Peyer's patch (tissue), 4 donors: ENCODE results near the gene KRTAP10-8. TPM values are rescaled to one million over a fixed set of nuclear protein-coding genes. Genes with fewer than 3 reads are reported as not detected.
"Not testable (repeated sequence)": the region's sequence is repeated elsewhere in the genome, so short reads cannot be mapped to it uniquely, and the experiment has no call there.

Experiments used
- DNase-seq, 3 donors: peaks; one replicate each; pipeline ENCODE4 v3.0.0-alpha.2; 2017 to 2019
- H3K27ac ChIP-seq, 4 donors: fragments of 200-600 bp; sonication (generic); one replicate each; pipeline ENCODE4 v1.5.1; 2016 to 2019
- H3K27me3 ChIP-seq, 2 donors: fragments of 200-600 bp; sonication (generic); one replicate each; pipeline ENCODE4 v1.5.1; 2019
- H3K36me3 ChIP-seq, 3 donors: fragments of 200-600 bp; sonication (generic); one replicate each; pipeline ENCODE4 v1.5.1; 2016 to 2019
- H3K4me1 ChIP-seq, 4 donors: fragments of 200-600 bp; sonication (generic); one replicate each; pipeline ENCODE4 v1.5.1; 2016 to 2019
- H3K4me3 ChIP-seq, 4 donors: fragments of 200-600 bp; sonication (generic); 1 replicate in 3 of 4; 2 replicates in 1 of 4; pipeline ENCODE4 v1.5.1; 2016 to 2019; ENCODE audit warnings: mild to moderate bottlenecking in 1 of 4
- H3K9me3 ChIP-seq, 4 donors: fragments of 200-600 bp; sonication (generic); one replicate each; pipeline ENCODE4 v1.5.1; 2016 to 2019; ENCODE audit warnings: mild to moderate bottlenecking in 1 of 4
- POLR2A ChIP-seq, 2 donors: fragments of 450-650 bp; IDR thresholded peaks; one replicate each; pipeline ENCODE4 v1.5.1; 2017; ENCODE audit warnings: antibody characterized with exemption in 2 of 2, mild to moderate bottlenecking in 2 of 2, moderate library complexity in 2 of 2
- total RNA-seq, 4 donors: library from RNA; depleted of rRNA; stranded (reverse); fragments of >200 nt; gene quantifications; one replicate each; pipeline ENCODE4 v1.1.0, GENCODE V29; 2016
- TF ChIP-seq, protein P1 (sequence below), 6 experiments: fragments of 450-650 bp in 4 of 6; fragments of 200-600 bp in 2 of 6; sonication (generic) in 1 of 6; IDR thresholded peaks; one replicate each; pipeline ENCODE4 v1.5.1; 2017 to 2019; ENCODE audit warnings: antibody characterized with exemption in 6 of 6, mild to moderate bottlenecking in 3 of 6, moderate library complexity in 1 of 6

KRTAP10-8 gene
- total RNA-seq, 4 donors from 2014 or later, result not detected

DNA sequence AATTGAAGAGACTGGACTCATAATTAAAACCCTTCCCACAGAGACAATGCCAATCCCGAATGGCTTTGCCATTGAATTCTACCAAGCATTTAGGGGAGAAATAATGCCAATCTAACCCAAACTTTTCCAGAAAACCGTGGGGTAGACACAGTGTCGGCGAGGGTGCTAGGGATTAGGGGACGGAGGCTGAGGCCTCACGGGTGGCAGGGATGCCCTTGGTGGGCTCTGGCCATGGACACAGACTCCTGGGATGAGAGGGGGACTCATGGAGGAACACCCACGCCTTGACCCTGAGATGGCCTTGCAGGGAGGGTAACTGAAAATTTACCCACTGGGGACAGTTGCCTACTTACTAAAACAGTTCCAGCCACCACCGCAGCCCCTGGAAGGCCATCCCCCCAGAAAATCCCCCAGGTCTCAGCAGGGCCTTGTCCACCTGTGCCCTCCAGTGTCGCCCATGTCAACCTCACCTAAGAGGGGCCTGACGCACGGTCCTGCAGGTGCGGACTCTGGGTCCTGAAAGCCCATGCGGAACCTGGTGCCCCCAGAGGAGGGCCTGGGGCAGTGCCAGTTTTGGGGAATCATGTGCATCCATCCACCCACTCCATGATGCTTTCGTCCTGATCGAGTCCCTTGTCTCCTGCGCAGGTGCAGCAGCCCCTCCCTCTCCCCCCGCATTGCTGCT, 33.4 kb upstream of the KRTAP10-8 start:
- no peaks in the 10 kb centered on the region for H3K9me3 ChIP-seq
- no peaks in the 10 kb centered on the region for H3K4me1 ChIP-seq
- H3K27ac ChIP-seq, result no peak overlapping the region
- no peaks in the 10 kb centered on the region for H3K27me3 ChIP-seq
- no peaks in the 10 kb centered on the region for H3K36me3 ChIP-seq
- TF ChIP-seq POLR2A (IDR thresholded peaks at IDR 0.05), result no peak
- TF ChIP-seq, protein P1, sequence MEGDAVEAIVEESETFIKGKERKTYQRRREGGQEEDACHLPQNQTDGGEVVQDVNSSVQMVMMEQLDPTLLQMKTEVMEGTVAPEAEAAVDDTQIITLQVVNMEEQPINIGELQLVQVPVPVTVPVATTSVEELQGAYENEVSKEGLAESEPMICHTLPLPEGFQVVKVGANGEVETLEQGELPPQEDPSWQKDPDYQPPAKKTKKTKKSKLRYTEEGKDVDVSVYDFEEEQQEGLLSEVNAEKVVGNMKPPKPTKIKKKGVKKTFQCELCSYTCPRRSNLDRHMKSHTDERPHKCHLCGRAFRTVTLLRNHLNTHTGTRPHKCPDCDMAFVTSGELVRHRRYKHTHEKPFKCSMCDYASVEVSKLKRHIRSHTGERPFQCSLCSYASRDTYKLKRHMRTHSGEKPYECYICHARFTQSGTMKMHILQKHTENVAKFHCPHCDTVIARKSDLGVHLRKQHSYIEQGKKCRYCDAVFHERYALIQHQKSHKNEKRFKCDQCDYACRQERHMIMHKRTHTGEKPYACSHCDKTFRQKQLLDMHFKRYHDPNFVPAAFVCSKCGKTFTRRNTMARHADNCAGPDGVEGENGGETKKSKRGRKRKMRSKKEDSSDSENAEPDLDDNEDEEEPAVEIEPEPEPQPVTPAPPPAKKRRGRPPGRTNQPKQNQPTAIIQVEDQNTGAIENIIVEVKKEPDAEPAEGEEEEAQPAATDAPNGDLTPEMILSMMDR (IDR thresholded peaks at IDR 0.05), result no peak
- DNase-seq, result peak in 1 of 3 donors; percentile 30
- H3K4me3 ChIP-seq, result no peak overlapping the region

DNA sequence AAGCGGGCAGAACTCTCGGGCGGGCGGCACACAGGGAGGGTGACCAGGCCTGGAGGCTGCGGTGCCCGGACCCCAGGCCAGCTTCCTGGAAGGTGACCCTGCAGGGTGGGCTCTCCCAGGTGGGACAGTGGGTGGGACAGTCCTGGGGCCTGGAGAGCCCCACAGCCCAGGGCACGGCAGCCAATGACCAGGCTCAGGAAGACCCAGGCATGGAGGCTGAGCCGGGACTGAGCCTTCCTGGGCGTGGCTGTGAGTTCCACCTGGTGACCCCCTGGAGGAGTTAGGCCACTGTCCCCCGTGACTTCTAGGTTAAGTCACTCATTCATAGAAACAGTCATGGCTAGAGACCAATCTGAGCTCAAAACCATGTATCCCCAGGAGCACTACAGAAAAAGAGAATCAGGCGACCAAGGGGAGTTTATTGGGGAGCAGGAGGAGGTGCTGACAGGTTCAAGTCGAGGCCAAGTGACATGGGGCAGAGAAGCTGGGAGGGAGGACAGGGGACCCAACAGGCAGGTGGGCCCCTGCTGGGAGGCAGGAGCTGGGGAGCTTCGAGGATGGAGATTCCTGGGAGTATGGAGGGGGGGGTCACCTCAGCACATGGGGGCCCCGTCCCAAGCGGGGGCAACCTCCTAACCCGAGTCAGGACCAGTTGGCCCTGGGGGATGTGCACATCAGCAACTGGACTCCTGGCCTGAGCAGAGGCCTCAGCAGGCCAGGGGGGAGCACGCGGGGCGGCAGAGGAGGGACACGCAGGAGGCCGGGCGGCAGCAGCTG, 32.6 kb upstream of the KRTAP10-8 start:
- Histone ChIP-seq H3K27me3 (no peaks in the 10 kb centered on the region), H3K27ac (no peak overlapping the region), H3K36me3 (no peaks in the 10 kb centered on the region), H3K4me3 (no peak overlapping the region), H3K4me1 (no peaks in the 10 kb centered on the region), H3K9me3 (no peaks in the 10 kb centered on the region)
- no peak for TF ChIP-seq POLR2A (IDR thresholded peaks at IDR 0.05)
- TF ChIP-seq, protein P1 (IDR thresholded peaks at IDR 0.05), result no peak
- peak in 1 of 3 donors; percentile 36 for DNase-seq

DNA sequence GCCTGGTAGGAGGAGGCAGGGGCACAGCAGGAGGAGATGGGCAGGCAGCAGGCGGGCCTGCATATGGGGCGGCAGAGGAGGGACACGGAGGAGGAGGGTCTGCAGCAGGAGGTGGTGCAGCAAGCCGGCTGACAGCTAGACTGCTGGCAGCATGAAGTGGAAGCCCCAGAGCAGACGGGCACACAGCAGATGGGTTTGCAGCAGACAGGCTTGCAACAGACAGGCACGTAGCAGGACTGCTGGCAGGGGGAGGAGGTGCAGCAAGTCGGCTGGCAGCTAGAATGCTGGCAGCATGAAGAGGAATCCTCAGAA, 32.1 kb upstream of the KRTAP10-8 start:
- no peak for TF ChIP-seq POLR2A (IDR thresholded peaks at IDR 0.05)
- TF ChIP-seq, protein P1 (IDR thresholded peaks at IDR 0.05), result no peak
- H3K36me3 ChIP-seq, result no peaks in the 10 kb centered on the region
- no peaks in the 10 kb centered on the region for H3K9me3 ChIP-seq
- H3K4me3 ChIP-seq, result no peak overlapping the region
- DNase-seq, result no peak
- no peaks in the 10 kb centered on the region for H3K4me1 ChIP-seq
- no peaks in the 10 kb centered on the region for H3K27me3 ChIP-seq
- no peak overlapping the region for H3K27ac ChIP-seq

DNA sequence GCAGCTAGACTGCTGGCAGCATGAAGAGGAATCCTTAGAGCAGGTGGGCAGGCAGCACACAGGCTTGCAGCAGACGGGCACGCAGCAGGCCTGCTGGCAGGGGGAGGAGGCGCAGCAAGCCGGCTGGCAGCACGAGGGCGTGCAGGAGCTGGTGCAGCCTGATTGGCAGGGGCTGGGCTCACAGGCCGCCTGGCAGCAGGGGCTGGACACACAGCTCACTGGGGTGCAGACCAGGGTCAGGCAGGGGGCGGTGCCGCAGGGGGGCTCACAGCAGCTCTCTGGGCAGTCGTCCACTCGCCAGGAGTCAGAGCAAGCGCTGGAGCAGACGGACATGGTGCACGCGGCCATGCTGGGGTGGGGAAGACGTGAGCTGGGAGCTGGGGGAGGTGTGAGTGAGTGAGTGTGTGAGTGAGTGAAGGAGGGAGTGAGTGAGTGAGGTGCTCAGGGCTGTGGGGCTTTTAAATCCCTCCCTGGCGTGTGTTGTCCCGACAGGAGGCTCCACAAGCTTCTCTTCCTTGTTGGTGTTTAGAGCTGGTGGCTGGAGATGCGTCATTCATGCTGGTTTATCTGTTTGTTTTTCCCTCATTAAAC, 31.6 kb upstream of the KRTAP10-8 start, which contains the start of gene KRTAP10-5:
KRTAP10-5 (minus strand) TSS at position 374 of the 591 bp plus-strand sequence; CDS start at position 348, 26 bp downstream.
- H3K36me3 ChIP-seq, H3K4me3 ChIP-seq, H3K4me1 ChIP-seq, H3K27ac ChIP-seq, H3K27me3 ChIP-seq, H3K9me3 ChIP-seq: not testable (repeated sequence)
- DNase-seq, result peak in 1 of 3 donors; percentile 27

DNA sequence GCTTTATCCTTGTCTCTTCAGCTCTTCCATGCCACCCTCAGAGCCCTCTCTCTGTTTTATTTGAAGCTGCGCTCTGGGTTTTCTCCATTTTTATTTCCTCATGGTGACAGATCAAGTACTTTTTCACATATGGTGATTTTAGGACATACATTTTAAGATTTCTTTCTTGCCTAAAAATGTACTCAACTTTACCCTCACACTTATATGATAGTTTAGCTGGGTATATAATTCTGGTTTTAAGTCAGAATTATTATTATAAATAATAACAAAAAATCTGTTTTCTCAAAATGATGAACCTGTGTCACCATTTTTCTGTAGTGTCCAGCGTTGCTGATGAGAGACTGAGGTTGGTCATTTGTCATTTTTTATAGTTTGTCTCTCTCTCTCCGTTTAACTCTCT, 30.7 kb upstream of the KRTAP10-8 start:
- H3K27ac ChIP-seq, result no peak overlapping the region
- H3K9me3 ChIP-seq, result no peaks in the 10 kb centered on the region
- no peak for DNase-seq
- H3K4me1 ChIP-seq, result no peaks in the 10 kb centered on the region
- no peaks in the 10 kb centered on the region for H3K36me3 ChIP-seq
- TF ChIP-seq, protein P1 (IDR thresholded peaks at IDR 0.05), result no peak
- TF ChIP-seq POLR2A (IDR thresholded peaks at IDR 0.05), result no peak
- H3K27me3 ChIP-seq, result no peaks in the 10 kb centered on the region
- H3K4me3 ChIP-seq, result no peak overlapping the region

DNA sequence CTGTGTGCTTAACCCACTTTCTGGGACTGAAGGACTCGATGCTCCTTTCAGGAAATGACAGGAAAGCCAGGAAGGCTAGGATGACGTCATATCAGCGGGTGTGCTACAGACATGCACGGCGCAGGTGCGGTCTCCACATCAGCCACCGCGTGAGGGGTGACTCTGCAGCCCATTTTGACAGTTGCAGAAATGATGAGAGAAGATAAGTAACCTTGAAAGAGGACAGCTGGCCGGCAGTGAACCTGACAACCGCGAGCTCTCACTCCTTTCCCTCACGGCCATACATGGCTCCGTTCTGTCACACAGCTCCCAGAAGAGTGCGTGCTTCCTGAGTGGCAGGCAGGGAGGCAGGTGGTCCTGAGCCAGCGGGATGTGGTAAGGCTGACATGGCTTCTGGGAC, 29.8 kb upstream of the KRTAP10-8 start:
- H3K36me3 ChIP-seq, result no peaks in the 10 kb centered on the region
- no peak overlapping the region for H3K4me3 ChIP-seq
- no peak for TF ChIP-seq POLR2A (IDR thresholded peaks at IDR 0.05)
- no peaks in the 10 kb centered on the region for H3K4me1 ChIP-seq
- no peak overlapping the region for H3K27ac ChIP-seq
- no peaks in the 10 kb centered on the region for H3K9me3 ChIP-seq
- DNase-seq, result peak in 1 of 3 donors; percentile 15
- H3K27me3 ChIP-seq, result no peaks in the 10 kb centered on the region
